Right kidney (tissue), 9 donors: ENCODE measurements around the gene FAM114A1.

Experiments
- DNase-seq: peaks from one replicate; pipeline ENCODE4 v3.0.0-alpha.2; 2016
- long read RNA-seq, 8 donors: transcript quantifications; one replicate each; lab custom pipeline, GENCODE V29; 2026

FAM114A1 gene
- long read RNA-seq, donor 1 = 0 reads
- long read RNA-seq, donor 2 = 0 reads
- long read RNA-seq, donor 3, partial matches to known transcripts = 0 of 2 reads
- long read RNA-seq, donor 3, other reads (novel, unspliced or antisense) = 0 of 2 reads
- long read RNA-seq, donor 4, partial matches to known transcripts = 0 of 3 reads
- long read RNA-seq, donor 4, other reads (novel, unspliced or antisense) = 0 of 3 reads
- long read RNA-seq, donor 5 = 0 reads
- long read RNA-seq, donor 6 = 0 reads
- long read RNA-seq, donor 7, full-length matches to known transcripts = 5 of 5 reads
- long read RNA-seq, donor 7, partial matches to known transcripts = 0 of 5 reads
- long read RNA-seq, donor 7, other reads (novel, unspliced or antisense) = 0 of 5 reads
- long read RNA-seq, donor 8, full-length matches to known transcripts = 1 of 1 reads
- long read RNA-seq, donor 8, partial matches to known transcripts = 0 of 1 reads
- long read RNA-seq, donor 8, other reads (novel, unspliced or antisense) = 0 of 1 reads

DNA sequence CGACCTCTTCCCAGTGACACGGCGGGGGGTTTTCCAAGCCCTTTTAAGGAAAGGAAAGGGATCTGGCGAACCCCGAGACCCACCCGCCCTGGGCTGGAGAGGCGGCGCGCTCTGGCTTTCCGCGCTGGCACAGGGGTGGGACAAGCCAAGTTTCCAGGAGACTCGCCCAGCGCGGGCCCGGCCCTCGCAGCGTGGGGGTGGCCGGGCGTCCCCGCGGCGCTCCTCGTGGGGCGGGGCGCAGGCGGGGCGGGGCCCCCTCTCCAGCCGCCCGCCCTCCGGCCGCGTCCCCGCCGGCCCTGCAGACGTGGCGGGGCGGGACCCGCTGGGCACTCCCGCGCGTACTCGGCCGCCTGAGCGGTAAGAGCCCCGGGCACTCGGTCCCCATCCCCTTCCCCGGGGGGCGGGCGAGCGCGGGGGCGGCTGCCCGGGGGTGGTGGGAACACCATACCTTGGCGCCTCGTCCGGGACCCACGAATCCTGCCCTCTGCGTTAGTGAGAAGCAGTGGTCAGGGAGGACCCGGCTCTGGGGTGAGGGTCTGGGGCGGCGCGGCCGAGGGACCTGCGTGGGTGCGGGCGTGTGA lies at the start of gene FAM114A1:
Gene FAM114A1 (plus strand): TSS at position 329 of the 581 bp plus-strand sequence. CDS start 10,273 bp downstream, outside the sequence.
- DNase-seq = peak; percentile 79

DNA sequence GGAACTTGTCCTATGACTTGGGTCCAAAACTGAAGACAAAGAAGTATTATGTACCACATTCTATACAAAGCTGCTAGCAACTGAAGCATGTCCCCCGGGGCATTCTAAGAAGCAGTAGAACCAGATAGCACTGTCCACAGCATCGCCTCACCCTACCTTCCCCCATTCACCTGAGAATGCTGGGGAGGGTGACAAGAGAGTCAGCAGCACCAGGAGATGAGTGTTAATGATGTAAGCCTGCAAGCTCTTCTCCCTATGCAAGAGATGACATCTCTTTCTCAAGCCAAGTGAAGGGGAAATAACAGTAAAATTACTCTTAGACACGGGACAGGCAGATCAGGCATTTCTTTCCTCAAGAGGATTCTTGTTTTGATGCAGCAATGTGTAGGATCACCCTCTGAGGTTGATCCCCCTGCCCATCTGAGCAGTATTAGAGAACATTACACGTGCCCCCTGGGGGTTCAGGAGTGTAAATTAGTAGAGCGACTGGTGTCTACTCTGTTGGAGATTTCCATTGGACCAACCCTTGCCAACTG lies 49.1 kb upstream of the FAM114A1 start:
- no peak for DNase-seq

- no peak for DNase-seq
Observed at GRCh38 chr4:38819569-38819968, 48.0 kb upstream of the FAM114A1 start.

DNA sequence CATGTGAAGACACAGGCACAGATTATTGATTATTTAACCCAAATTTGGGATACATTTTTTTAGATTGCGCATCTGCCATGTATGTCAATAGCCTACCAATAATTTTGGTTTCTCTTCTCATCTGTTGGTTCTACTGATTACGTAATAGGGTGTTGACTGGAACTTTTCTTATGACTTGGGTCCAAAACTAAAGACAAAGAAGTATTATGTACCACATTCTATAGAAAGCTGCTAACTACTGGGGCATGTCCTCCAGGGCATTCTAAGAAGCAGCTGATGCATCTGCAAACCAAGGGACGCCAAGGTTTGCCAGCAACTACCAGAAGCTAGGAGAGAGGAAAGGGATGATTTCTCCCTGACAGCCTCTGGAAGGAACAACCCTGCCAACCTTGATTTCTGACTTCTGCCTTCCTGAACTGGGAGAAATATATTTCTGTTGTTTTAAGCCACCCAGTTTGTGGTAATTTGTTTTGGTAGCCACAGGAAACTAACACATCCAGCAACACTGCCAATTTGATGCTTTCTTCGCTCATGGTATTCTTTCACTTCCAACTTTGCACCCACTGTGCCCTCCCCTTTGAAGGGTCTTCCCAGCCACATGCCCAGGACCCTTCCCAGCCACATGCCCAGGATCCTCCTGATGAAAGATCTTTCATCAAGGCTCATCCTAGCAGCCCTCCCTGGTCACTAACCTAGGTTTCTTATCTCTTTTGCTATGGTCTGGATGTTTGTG lies 47.1 kb upstream of the FAM114A1 start:
- DNase-seq = no peak

GRCh38 chr4:38821739-38822138 lies 45.9 kb upstream of the FAM114A1 start:
- DNase-seq = no peak

DNA sequence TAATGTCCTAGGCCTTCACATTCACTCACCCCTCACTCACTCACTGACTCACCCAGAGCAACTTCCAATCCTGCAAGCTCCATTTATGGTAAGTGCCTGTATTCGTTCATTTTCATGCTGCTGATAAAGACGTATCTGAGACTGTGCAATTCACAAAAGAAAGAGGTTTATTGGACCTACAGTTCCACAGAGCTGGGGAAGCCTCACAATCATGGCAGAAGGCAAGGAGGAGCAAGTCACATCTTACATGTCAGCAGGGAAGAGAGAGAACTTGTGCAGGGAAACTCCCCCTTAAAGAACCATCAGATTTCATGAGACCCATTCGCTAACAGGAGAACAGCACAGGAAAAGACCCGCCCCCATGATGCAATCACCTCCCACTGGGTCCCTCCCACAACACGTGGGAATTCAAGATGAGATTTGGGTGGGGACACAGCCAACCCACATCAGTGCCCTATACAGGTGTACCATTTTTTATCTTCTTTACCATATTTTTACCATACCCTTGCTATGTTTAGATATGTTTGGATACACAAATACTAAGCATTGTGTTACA lies 44.8 kb upstream of the FAM114A1 start:
- no peak for DNase-seq

DNA sequence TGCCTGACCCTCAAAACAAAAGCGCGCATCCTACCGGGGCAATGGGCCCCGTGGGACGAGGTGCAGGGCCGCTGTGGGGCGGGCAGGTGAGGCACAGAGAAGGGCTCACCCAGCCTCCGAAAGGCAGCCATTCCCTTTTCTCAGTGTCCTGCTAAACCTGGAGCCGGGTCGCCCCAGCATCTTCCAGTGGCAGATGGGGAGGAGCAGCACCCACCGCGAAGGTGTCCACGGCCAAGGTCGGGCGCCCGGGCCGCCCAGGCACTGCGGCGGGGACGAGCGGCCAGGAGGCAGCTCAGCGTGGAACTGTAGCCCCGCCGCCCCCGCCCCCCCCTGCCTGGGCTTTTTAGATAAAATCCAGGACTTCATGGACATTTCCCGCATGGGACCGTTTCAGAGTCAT lies 43.8 kb upstream of the FAM114A1 start:
- no peak for DNase-seq

DNA sequence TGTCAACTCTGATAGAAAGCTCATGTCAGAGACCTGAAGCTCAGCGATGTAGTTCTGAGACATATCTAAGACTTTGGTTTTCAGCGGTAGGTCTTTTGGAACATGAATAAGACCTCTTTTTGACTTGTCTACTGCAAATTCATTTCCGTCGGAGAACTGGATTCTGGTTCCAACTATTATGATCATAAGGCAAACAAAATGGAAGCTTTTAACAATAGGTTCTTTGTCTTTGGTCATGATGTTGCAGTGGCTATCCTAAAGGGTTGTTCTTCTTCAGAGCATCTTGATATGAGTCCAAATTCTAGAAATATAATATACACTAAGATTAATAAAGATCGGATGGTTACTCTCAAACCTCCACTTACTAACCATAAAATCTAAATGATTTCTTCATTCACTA lies 38.4 kb upstream of the FAM114A1 start:
- DNase-seq = no peak

- no peak for DNase-seq
Observed at GRCh38 chr4:38831653-38832052, 36.0 kb upstream of the FAM114A1 start.

GRCh38 chr4:38832206-38832605 lies 35.4 kb upstream of the FAM114A1 start:
- DNase-seq = no peak

DNA sequence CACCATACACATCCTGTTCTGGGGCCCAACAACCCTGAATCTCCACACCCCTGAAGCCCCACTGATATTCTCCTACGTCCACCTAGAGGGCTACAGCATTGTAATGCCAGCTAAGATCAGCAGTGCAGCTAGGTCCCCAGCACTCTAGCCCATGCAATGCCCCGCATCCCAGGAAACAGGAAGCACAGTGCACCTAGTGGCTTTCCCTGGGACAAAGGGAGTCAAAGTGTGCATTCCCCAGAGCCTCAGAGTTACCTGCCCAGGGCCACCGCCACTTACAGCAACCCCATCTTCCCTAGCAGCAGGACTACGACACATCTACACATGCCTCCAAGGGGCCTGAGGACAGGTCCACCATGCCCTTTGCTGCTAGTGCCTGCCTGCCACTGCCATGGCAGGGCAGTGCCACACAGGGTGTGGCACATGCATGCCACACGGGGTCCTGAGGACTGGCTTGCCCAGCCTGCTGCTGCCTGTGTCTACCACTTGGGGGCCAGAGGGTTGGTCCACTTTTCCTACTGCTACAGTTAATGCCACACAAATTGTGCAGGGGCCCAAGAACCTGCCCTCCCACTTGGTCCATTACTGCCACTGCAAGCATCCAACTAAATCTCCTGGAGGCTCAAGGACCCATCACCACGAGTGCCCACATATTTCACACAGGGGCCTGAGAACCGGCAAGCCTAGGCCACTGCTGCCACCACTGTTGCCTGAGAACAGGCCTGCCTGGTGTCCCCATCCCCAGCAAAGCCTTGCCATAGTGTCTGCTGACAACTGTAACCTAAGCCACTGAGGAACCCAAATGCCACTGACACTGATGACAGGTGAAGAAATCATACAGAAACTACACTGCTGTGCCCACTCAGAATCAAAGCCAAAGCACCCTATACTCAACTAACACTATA lies 34.7 kb upstream of the FAM114A1 start:
- DNase-seq = no peak

- no peak for DNase-seq
Observed at GRCh38 chr4:38834570-38834969, 33.0 kb upstream of the FAM114A1 start.

DNA sequence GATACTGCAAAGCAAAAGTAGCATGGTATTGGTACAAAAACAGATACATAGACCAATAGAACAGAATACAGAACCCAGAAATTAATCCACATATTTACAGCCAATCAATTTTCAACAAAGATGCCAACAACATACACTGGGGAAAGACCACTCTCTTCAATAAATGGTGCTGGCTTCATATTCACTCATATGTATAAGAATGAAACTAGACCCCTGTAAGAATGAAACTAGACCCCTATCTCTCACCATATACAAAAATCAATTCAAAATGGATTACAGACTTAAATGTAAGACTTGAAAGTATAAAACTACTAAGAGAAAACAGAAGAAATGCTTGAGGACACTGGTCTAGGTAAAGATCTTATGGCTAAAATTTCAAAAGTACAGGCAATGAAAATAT lies 30.3 kb upstream of the FAM114A1 start:
- no peak for DNase-seq

- DNase-seq = no peak
Observed at GRCh38 chr4:38837849-38838248, 29.8 kb upstream of the FAM114A1 start.

DNA sequence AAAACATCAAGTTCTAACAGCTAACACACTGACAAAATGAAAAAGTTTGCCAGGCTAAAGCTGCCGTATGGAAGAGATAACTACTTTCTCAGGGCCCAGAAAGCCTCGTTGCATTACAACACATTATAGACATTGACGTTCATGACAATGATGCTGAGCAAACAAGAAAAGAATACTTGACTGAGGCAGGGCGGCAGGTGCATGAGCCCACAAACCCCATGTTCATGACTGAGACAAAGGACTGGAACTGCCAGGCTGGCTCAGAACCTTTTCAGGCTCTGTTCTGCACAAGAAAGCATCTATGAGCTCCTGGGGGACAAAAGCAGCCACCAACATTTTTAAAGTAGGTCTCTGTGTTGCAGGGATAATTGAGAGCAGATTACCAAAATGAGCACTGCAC lies 24.6 kb upstream of the FAM114A1 start:
- no peak for DNase-seq

- no peak for DNase-seq
Observed at GRCh38 chr4:38846015-38846414, 21.6 kb upstream of the FAM114A1 start.

- no peak for DNase-seq
Observed at GRCh38 chr4:38855466-38855865, 12.1 kb upstream of the FAM114A1 start.

DNA sequence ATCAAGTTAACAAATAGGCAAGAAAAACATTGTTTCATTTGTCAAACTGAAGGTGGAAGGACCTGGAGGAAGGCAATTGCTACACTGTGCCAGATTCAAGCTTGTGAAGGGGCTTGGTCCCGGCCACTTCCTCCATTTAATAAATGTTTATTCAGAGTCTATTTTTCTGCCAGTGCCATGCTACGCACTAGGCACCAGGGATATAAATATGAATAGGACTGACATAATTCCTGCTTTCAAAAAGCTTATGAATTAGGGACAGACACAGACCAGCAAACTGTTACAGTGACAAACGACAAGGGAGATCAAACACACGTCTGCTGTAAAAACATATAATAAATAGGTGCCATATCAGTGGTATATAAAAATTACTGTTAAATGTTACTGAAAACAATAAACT lies 11.6 kb upstream of the FAM114A1 start:
- no peak for DNase-seq

GRCh38 chr4:38856524-38857337 lies 10.9 kb upstream of the FAM114A1 start, which contains the start of gene TLR6:
Gene TLR6 (minus strand): TSS chr4:38856817. CDS start chr4:38829473, 27,344 bp downstream.
- no peak for DNase-seq

GRCh38 chr4:38857354-38858096 lies 10.1 kb upstream of the FAM114A1 start:
- DNase-seq = no peak
